AG04449 (cell line): ENCODE results near the gene PEAR1.

ENCODE experiments used
- CTCF ChIA-PET: fragments of 350-600 bp; formaldehyde crosslinking; extraction: SDS; loops from one replicate; lab custom pipeline; 2021; ENCODE audit warnings: antibody characterized with exemption; lab: Yijun Ruan, JAX
- POLR2A ChIA-PET: fragments of 400-600, 350-600 bp; formaldehyde crosslinking; extraction: SDS; loops from one replicate; lab custom pipeline; 2020; ENCODE audit warnings: antibody characterized with exemption, inconsistent platforms; lab: Yijun Ruan, JAX
- DNase-seq: peaks from one replicate; pipeline ENCODE4 v3.0.0-alpha.2; 2010; ENCODE audit warnings: low read depth, low spot score
- H3K4me3 ChIP-seq: 2 replicates; pipeline ENCODE4 v1.5.1; 2011; ENCODE audit warnings: low read depth, mild to moderate bottlenecking, control low read depth, low read length
- TF ChIP-seq, protein P1 (sequence below): IDR thresholded peaks from one replicate; pipeline ENCODE4 v1.5.1; 2011; ENCODE audit warnings: mild to moderate bottlenecking, moderate library complexity, low read length, control low read depth, inconsistent platforms; ENCODE audit not compliant: insufficient read depth; ENCODE audit errors: missing control alignments

Gene PEAR1

DNA sequence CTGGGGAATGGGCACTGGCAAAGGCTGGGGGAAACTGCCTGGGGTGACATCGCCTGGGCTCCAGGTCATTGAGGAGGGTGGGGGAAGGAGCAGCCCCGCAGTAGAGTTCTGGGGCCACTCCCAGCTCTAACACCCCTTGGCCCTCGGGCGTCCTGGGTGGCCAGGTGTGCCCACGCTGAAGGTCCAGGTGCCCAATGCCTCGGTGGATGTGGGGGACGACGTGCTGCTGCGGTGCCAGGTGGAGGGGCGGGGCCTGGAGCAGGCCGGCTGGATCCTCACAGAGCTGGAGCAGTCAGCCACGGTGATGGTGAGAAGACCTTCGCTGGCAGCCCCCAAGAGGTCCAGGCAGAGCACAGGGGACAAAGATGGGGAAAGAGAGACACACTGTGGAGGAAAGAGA, 25.2 kb upstream of the PEAR1 start:
- TF ChIP-seq, protein P1, sequence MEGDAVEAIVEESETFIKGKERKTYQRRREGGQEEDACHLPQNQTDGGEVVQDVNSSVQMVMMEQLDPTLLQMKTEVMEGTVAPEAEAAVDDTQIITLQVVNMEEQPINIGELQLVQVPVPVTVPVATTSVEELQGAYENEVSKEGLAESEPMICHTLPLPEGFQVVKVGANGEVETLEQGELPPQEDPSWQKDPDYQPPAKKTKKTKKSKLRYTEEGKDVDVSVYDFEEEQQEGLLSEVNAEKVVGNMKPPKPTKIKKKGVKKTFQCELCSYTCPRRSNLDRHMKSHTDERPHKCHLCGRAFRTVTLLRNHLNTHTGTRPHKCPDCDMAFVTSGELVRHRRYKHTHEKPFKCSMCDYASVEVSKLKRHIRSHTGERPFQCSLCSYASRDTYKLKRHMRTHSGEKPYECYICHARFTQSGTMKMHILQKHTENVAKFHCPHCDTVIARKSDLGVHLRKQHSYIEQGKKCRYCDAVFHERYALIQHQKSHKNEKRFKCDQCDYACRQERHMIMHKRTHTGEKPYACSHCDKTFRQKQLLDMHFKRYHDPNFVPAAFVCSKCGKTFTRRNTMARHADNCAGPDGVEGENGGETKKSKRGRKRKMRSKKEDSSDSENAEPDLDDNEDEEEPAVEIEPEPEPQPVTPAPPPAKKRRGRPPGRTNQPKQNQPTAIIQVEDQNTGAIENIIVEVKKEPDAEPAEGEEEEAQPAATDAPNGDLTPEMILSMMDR: no peak
- no peak overlapping the region for H3K4me3 ChIP-seq
- CTCF ChIA-PET: interaction anchor here (0.7 to 16.4 kb wide), 3 partner anchors 20 to 141 kb away, joined by 3 to 175 read pairs (median 4); partner anchors contain the start of gene PEAR1
- DNase-seq: no peak
- POLR2A ChIA-PET: no interaction called here

GRCh38 chr1:156869455-156869854, 24.1 kb upstream of the PEAR1 start:
- TF ChIP-seq, protein P1: no peak
- CTCF ChIA-PET: interaction anchor here (0.9 to 15.4 kb wide), 8 partner anchors 9 to 180 kb away, joined by 3 to 204 read pairs (median 16); partner anchors contain the start of genes INSRR, NTRK1 and PEAR1
- DNase-seq: no peak
- POLR2A ChIA-PET: no interaction called here
- H3K4me3 ChIP-seq: no peak overlapping the region

GRCh38 chr1:156873659-156874058, 19.9 kb upstream of the PEAR1 start:
- POLR2A ChIA-PET: no interaction called here
- no peak for DNase-seq
- H3K4me3 ChIP-seq: no peak overlapping the region
- CTCF ChIA-PET: interaction anchor here (1.2 to 15.4 kb wide), 4 partner anchors 13 to 185 kb away, joined by 4 to 204 read pairs (median 28); partner anchors contain the start of genes INSRR, NTRK1 and PEAR1
- TF ChIP-seq, protein P1: no peak

DNA sequence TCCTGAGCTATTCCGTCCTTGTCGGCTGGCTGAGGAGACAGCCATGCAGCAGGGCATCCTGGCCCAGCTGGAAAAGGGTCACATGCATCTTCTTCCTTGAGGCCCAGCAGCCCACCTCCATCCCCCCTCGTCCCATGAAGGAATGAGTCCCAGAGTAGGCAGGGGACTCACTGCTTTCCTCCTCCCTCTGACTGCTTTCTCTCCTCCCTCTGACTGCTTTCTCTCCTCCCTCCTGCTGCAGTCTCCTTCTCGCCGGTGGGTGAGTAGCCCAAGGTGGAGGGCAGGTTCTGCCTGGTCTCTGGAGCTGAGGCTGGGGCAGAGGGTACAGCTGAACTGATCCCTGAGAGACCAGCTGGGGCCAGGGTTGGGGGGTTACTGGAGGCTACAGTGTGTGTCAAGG, 19.4 kb upstream of the PEAR1 start:
- POLR2A ChIA-PET: no interaction called here
- no peak for DNase-seq
- TF ChIP-seq, protein P1: no peak
- H3K4me3 ChIP-seq: no peak overlapping the region
- CTCF ChIA-PET: interaction anchor here (0.6 to 15.4 kb wide), 6 partner anchors 12 to 185 kb away, joined by 3 to 204 read pairs (median 4); partner anchors contain the start of gene PEAR1

- CTCF ChIA-PET: interaction anchor here (0.6 to 15.4 kb wide), 10 partner anchors 13 to 196 kb away, joined by 3 to 204 read pairs (median 4); partner anchors contain the start of gene PEAR1
- TF ChIP-seq, protein P1: no peak
- no peak overlapping the region for H3K4me3 ChIP-seq
- no peak for DNase-seq
- POLR2A ChIA-PET: no interaction called here
Observed at GRCh38 chr1:156874572-156875340, 18.8 kb upstream of the PEAR1 start.

DNA sequence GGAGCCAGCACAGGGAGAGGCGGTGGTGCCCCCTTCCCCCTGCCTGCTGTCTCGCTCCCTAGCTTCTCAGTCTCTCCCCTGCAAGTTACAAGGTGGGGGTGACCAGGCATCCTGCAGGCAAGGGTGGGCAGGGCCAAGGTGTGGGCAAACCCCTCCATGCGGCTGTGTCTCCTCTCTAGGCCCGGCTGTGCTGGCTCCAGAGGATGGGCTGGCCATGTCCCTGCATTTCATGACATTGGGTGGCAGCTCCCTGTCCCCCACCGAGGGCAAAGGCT, 18.2 kb upstream of the PEAR1 start:
- POLR2A ChIA-PET: no interaction called here
- CTCF ChIA-PET: interaction anchor here (1.0 to 15.4 kb wide), 6 partner anchors 13 to 186 kb away, joined by 3 to 204 read pairs (median 4); partner anchors contain the start of gene PEAR1
- DNase-seq: no peak
- H3K4me3 ChIP-seq: no peak overlapping the region
- TF ChIP-seq, protein P1: no peak
